WTC11 (cell line): Measurements from ENCODE around the gene ADGRV1. TPM values are rescaled to one million over a fixed set of nuclear protein-coding genes. Genes with fewer than 3 reads are reported as not detected.

Experiments
- ATAC-seq: fragments of 200-7000 bp; cut with Tn5 transposase; 2 replicates; pipeline ENCODE4 v1.10.0; 2021; ENCODE audit warnings: mild to moderate bottlenecking, moderate library complexity
- CTCF ChIA-PET: fragments of 300-600 bp; sonication (Branson Sonifier 250); formaldehyde crosslinking; loops from one replicate; lab custom pipeline; 2021; ENCODE audit warnings: antibody characterized with exemption; lab: Charles Lee
- POLR2A ChIA-PET: fragments of 350-600 bp; sonication (Branson Sonifier 250); formaldehyde crosslinking; loops from one replicate; lab custom pipeline; 2021; ENCODE audit warnings: antibody characterized with exemption; lab: Charles Lee
- DNase-seq: peaks from one replicate; pipeline ENCODE4 v3.0.0; 2021; ENCODE audit warnings: low spot score
- H3K27ac Mint-ChIP-seq: 2 replicates; pipeline ENCODE4 v1.8.0; 2021; ENCODE audit warnings: mixed read lengths
- H3K27me3 Mint-ChIP-seq: 2 replicates; pipeline ENCODE4 v1.8.0; 2021; ENCODE audit warnings: low read depth, mild to moderate bottlenecking, moderate library complexity, mixed read lengths
- H3K36me3 Mint-ChIP-seq: 2 replicates; pipeline ENCODE4 v1.8.0; 2021; ENCODE audit warnings: mixed read lengths
- H3K4me1 Mint-ChIP-seq: 2 replicates; pipeline ENCODE4 v1.8.0; 2022; ENCODE audit warnings: mixed read lengths
- H3K4me3 Mint-ChIP-seq: 2 replicates; pipeline ENCODE4 v1.8.0; 2021; ENCODE audit warnings: mild to moderate bottlenecking, moderate library complexity, mixed read lengths
- H3K9me3 Mint-ChIP-seq: 2 replicates; pipeline ENCODE4 v1.8.0; 2021; ENCODE audit warnings: mixed read lengths
- ELF4 ChIP-seq: sonication (generic); formaldehyde crosslinking; IDR thresholded peaks from 2 replicates; pipeline ENCODE4 v1.8.1; 2022; ENCODE audit warnings: low read depth, mild to moderate bottlenecking, moderate library complexity, missing genetic modification reagents
- EMX1 ChIP-seq: fragments of 250-450 bp; sonication (Bioruptor Pico); IDR thresholded peaks from 2 replicates; pipeline ENCODE4 v1.8.0; 2021; ENCODE audit warnings: mild to moderate bottlenecking
- FOXJ3 ChIP-seq: sonication (generic); formaldehyde crosslinking; IDR thresholded peaks from 2 replicates; pipeline ENCODE4 v1.9.0; 2021; ENCODE audit warnings: missing genetic modification reagents, mild to moderate bottlenecking, borderline replicate concordance
- GABPB1 ChIP-seq: sonication (generic); formaldehyde crosslinking; IDR thresholded peaks from 2 replicates; pipeline ENCODE4 v1.8.1; 2023; ENCODE audit warnings: mild to moderate bottlenecking, missing genetic modification reagents
- PRRX2 ChIP-seq: fragments of 250-450 bp; sonication (Bioruptor Pico); IDR thresholded peaks from 2 replicates; pipeline ENCODE4 v1.8.0; 2021; ENCODE audit warnings: mild to moderate bottlenecking
- SMAD3 ChIP-seq: sonication (generic); formaldehyde crosslinking; IDR thresholded peaks from 2 replicates; pipeline ENCODE4 v1.8.0; 2022; ENCODE audit warnings: missing genetic modification reagents, mild to moderate bottlenecking, borderline replicate concordance
- TEAD1 ChIP-seq: sonication (generic); formaldehyde crosslinking; IDR thresholded peaks from 2 replicates; pipeline ENCODE4 v1.8.0; 2022; ENCODE audit warnings: mild to moderate bottlenecking, missing genetic modification reagents
- ZNF219 ChIP-seq: sonication (generic); formaldehyde crosslinking; IDR thresholded peaks from 2 replicates; pipeline ENCODE4 v1.8.0; 2023; ENCODE audit warnings: missing genetic modification reagents, mild to moderate bottlenecking, borderline replicate concordance
- ZNF232 ChIP-seq: sonication (generic); formaldehyde crosslinking; IDR thresholded peaks from 2 replicates; pipeline ENCODE4 v1.8.0; 2022; ENCODE audit warnings: mild to moderate bottlenecking, missing genetic modification reagents
- total RNA-seq: library from RNA; stranded (reverse); gene quantifications from 3 replicates; pipeline ENCODE4 v1.2.3, GENCODE V29; 2021
- TF ChIP-seq, protein P1 (sequence below): sonication (generic); formaldehyde crosslinking; IDR thresholded peaks from 2 replicates; pipeline ENCODE4 v1.8.1; 2023; ENCODE audit warnings: mild to moderate bottlenecking, missing genetic modification reagents, moderate library complexity
- TF ChIP-seq, protein P2 (sequence below): sonication (generic); formaldehyde crosslinking; IDR thresholded peaks from 2 replicates; pipeline ENCODE4 v1.8.1; 2023; ENCODE audit warnings: mild to moderate bottlenecking, missing genetic modification reagents, borderline replicate concordance
- TF ChIP-seq, protein P3 (sequence below): fragments of 250-450 bp; sonication (Bioruptor Pico); conservative IDR thresholded peaks from 2 replicates; pipeline ENCODE4 v1.9.0; 2021; ENCODE audit warnings: mild to moderate bottlenecking
- TF ChIP-seq, protein P4 (sequence below): fragments of 250-450 bp; sonication (Bioruptor Pico); IDR thresholded peaks from 2 replicates; pipeline ENCODE4 v1.9.0; 2021; ENCODE audit warnings: moderate library complexity, mild to moderate bottlenecking, inconsistent platforms, borderline replicate concordance
- TF ChIP-seq, protein P5 (sequence below): sonication (generic); formaldehyde crosslinking; IDR thresholded peaks from 2 replicates; pipeline ENCODE4 v1.8.1; 2022; ENCODE audit warnings: missing genetic modification reagents, borderline replicate concordance

Gene ADGRV1
- total RNA-seq, 1 experiment from 2014 or later, result 74.5 TPM

DNA sequence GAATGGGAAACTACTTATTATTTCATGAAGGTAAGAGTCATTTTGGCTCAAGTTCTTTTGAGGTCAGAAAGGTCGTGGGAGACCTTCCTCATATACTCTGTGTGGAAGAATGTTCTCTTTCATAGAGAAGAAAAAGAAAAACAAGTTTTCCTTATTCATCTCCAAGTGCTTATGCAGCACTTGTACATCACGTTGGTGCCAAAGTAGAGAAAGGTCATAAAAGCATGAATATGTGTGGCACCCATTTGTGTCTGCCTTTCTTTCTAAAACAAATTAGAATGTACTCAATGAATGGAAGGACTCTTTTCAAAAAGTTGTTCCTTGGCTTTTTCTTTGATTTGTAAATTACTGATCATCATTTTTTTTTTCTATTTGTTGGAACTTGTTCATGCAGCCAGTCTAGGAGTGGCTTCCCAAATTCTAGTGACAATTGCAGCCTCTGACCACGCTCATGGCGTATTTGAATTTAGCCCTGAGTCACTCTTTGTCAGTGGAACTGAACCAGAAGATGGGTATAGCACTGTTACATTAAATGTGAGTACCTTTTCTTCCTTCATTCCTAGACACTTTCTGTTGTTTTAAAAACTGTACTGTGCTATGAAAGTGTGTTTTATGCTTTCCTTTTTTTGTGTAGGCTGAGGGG, 122.4 kb downstream of the ADGRV1 start:
- ATAC-seq, result no peak
- Mint-ChIP-seq H3K27ac (peak overlapping the region; percentile 77; the same call in 1 of the 2 replicates), H3K9me3 (peaks cover 4% of the 10 kb centered on the region), H3K36me3 (peaks cover 38% of the 10 kb centered on the region), H3K4me3 (no peak overlapping the region), H3K4me1 (peaks cover 7% of the 10 kb centered on the region; the same call in 1 of the 2 replicates), H3K27me3 (no peaks in the 10 kb centered on the region)
- no peak for DNase-seq
- POLR2A ChIA-PET, result no interaction called here
- TF ChIP-seq GABPB1 (CRISPR knock-in tag) (no peak), SMAD3 (no peak), ZNF232 (CRISPR knock-in tag) (no peak)
- TF ChIP-seq, protein P1, sequence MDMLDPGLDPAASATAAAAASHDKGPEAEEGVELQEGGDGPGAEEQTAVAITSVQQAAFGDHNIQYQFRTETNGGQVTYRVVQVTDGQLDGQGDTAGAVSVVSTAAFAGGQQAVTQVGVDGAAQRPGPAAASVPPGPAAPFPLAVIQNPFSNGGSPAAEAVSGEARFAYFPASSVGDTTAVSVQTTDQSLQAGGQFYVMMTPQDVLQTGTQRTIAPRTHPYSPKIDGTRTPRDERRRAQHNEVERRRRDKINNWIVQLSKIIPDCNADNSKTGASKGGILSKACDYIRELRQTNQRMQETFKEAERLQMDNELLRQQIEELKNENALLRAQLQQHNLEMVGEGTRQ (CRISPR knock-in tag), result no peak
- TF ChIP-seq, protein P2, sequence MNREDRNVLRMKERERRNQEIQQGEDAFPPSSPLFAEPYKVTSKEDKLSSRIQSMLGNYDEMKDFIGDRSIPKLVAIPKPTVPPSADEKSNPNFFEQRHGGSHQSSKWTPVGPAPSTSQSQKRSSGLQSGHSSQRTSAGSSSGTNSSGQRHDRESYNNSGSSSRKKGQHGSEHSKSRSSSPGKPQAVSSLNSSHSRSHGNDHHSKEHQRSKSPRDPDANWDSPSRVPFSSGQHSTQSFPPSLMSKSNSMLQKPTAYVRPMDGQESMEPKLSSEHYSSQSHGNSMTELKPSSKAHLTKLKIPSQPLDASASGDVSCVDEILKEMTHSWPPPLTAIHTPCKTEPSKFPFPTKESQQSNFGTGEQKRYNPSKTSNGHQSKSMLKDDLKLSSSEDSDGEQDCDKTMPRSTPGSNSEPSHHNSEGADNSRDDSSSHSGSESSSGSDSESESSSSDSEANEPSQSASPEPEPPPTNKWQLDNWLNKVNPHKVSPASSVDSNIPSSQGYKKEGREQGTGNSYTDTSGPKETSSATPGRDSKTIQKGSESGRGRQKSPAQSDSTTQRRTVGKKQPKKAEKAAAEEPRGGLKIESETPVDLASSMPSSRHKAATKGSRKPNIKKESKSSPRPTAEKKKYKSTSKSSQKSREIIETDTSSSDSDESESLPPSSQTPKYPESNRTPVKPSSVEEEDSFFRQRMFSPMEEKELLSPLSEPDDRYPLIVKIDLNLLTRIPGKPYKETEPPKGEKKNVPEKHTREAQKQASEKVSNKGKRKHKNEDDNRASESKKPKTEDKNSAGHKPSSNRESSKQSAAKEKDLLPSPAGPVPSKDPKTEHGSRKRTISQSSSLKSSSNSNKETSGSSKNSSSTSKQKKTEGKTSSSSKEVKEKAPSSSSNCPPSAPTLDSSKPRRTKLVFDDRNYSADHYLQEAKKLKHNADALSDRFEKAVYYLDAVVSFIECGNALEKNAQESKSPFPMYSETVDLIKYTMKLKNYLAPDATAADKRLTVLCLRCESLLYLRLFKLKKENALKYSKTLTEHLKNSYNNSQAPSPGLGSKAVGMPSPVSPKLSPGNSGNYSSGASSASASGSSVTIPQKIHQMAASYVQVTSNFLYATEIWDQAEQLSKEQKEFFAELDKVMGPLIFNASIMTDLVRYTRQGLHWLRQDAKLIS (CRISPR knock-in tag), result no peak
- CTCF ChIA-PET, result no interaction called here

DNA sequence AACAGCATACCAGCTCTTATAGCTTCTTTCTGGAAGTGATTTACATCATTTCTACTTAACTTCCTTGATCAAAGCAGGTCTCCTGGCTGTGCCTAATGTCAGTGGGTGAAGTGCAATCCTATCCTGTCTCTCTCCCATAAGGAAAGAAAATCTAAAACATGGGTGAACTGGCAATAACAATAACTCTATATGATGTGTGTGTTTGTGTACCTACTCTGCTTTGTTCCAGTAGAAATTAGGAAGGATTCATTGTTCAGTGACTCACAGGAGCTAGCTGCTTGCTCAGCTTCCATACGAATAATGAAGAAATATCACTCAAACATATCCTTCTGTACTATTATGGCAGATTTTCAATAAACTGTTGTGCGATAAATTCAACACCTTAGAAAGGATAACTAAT, 123.7 kb downstream of the ADGRV1 start:
- no peaks in the 10 kb centered on the region for H3K27me3 Mint-ChIP-seq
- no peak for DNase-seq
- no peak overlapping the region for H3K4me3 Mint-ChIP-seq
- ChIA-PET CTCF (no interaction called here), POLR2A (interaction anchor here (0.6 kb wide), 1 partner anchor 213 kb away, joined by 3 read pairs; no protein-coding TSS in a partner anchor)
- H3K36me3 Mint-ChIP-seq, result peaks cover 45% of the 10 kb centered on the region
- peaks cover 7% of the 10 kb centered on the region; the same call in 1 of the 2 replicates for H3K4me1 Mint-ChIP-seq
- H3K27ac Mint-ChIP-seq, result no peak overlapping the region; the same call in 1 of the 2 replicates
- TF ChIP-seq, protein P3, sequence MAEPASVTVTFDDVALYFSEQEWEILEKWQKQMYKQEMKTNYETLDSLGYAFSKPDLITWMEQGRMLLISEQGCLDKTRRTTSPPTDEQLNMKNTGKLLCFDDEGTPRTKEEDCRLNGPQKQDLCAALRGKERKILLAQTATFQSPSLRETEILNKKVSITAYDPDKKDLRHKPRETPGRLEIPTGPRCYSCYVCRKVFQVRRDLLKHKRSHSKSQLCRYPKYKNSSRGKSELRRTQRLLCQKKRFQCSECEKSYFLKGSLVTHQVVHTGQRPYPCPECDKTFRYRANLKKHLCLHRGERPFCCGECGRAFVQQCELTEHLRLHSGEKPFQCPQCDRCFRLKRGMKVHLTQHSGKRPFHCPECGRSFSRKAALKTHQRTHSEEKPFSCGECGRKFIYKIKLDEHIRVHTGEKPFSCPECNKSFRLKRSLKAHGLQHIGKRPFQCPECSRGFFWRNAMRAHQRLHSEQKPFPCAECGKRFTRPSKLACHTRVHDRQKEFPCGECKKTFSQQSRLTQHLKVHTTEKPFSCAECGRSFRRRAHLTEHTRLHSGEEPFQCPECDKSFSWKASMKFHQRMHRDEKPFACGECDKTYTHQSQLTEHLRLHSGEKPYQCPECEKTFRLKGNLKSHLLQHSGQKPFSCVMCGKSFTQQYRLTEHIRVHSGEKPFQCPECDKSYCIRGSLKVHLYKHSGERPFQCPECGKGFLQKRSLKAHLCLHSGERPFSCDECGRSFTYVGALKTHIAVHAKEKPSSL (CRISPR knock-in tag), result no peak
- TF ChIP-seq, protein P4, sequence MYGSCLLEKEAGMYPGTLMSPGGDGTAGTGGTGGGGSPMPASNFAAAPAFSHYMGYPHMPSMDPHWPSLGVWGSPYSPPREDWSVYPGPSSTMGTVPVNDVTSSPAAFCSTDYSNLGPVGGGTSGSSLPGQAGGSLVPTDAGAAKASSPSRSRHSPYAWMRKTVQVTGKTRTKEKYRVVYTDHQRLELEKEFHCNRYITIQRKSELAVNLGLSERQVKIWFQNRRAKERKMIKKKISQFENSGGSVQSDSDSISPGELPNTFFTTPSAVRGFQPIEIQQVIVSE (CRISPR knock-in tag), result no peak
- no peak for ATAC-seq
- H3K9me3 Mint-ChIP-seq, result peaks cover 4% of the 10 kb centered on the region

DNA sequence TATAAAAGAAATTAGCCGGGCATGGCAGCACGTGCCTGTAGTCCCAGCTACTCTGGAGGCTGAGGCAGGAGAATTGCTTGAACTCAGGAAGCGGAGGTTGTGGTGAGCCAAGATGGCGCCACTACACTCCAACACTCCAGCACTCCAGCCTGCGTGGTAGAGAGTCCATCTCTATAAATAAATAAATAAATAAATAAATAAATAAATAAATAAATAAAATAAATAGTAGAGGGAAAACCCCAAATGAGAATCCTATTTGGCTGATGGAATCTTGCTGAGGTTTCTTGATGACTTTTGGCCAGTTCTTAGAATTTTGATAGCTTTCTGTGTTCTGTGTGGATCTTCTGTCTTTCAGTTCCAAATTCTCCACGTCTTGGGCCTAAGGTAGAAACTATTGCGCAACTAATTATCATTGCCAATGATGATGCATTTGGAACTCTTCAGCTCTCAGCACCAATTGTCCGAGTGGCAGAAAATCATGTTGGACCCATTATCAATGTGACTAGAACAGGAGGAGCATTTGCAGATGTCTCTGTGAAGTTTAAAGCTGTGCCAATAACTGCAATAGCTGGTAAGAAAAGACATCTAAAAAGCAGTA, 126.9 kb downstream of the ADGRV1 start:
- Mint-ChIP-seq H3K4me3 (no peak overlapping the region), H3K4me1 (peaks cover 6% of the 10 kb centered on the region; the same call in 1 of the 2 replicates), H3K27ac (no peak overlapping the region), H3K27me3 (no peaks in the 10 kb centered on the region), H3K36me3 (peaks cover 57% of the 10 kb centered on the region), H3K9me3 (peaks cover 4% of the 10 kb centered on the region)
- ChIA-PET POLR2A (no interaction called here), CTCF (no interaction called here)
- no peak for ATAC-seq
- no peak for DNase-seq
- TF ChIP-seq TEAD1 (CRISPR knock-in tag) (no peak), ELF4 (CRISPR knock-in tag) (no peak), FOXJ3 (CRISPR knock-in tag) (no peak), ZNF219 (CRISPR knock-in tag) (no peak), PRRX2 (CRISPR knock-in tag) (no peak), EMX1 (no peak)
- TF ChIP-seq, protein P5, sequence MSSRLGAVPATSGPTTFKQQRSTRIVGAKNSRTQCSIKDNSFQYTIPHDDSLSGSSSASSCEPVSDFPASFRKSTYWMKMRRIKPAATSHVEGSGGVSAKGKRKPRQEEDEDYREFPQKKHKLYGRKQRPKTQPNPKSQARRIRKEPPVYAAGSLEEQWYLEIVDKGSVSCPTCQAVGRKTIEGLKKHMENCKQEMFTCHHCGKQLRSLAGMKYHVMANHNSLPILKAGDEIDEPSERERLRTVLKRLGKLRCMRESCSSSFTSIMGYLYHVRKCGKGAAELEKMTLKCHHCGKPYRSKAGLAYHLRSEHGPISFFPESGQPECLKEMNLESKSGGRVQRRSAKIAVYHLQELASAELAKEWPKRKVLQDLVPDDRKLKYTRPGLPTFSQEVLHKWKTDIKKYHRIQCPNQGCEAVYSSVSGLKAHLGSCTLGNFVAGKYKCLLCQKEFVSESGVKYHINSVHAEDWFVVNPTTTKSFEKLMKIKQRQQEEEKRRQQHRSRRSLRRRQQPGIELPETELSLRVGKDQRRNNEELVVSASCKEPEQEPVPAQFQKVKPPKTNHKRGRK (CRISPR knock-in tag), result no peak
- TF ChIP-seq, protein P2 (CRISPR knock-in tag), result no peak
